ENCODE measurements around the gene KDM7A.

- TF ChIP-seq CTCF (IDR thresholded peaks at IDR 0.05) (no peak), EP300 (IDR thresholded peaks at IDR 0.05; ENCODE audit: low read depth) (no peak), POLR2A (IDR thresholded peaks at IDR 0.05) (no peak), POLR2AphosphoS5 (IDR thresholded peaks at IDR 0.05) (no peak)
Observed at GRCh38 chr7:140192176-140192575, 15.4 kb upstream of the KDM7A start.

Measured in transverse colon (tissue), 4 donors.